HG03575 (cell line): ENCODE measurements around the gene MYH7B.

Experiments
- ATAC-seq: cut with Tn5 transposase; IDR thresholded peaks from one replicate; pipeline ENCODE4 v1.9.1; 2021; ENCODE audit not compliant: unreplicated experiment, insufficient number of reproducible peaks, low FRiP score; ENCODE audit errors: extremely low read depth

Gene MYH7B

GRCh38 chr20:34942301-34942700 lies 13.4 kb upstream of the MYH7B start:
- no peak for ATAC-seq

- no peak for ATAC-seq
Measured at GRCh38 chr20:34943808-34944567, 11.7 kb upstream of the MYH7B start.

- ATAC-seq: no peak
Measured at GRCh38 chr20:34945315-34946077, 10.2 kb upstream of the MYH7B start.

- ATAC-seq: no peak
Measured at GRCh38 chr20:34946661-34947060, 9.0 kb upstream of the MYH7B start.

GRCh38 chr20:34947336-34947735 lies 8.3 kb upstream of the MYH7B start:
- ATAC-seq: no peak

- ATAC-seq: no peak
Measured at GRCh38 chr20:34948030-34948429, 7.6 kb upstream of the MYH7B start.

- no peak for ATAC-seq
Measured at GRCh38 chr20:34949120-34949519, 6.5 kb upstream of the MYH7B start.

GRCh38 chr20:34951252-34951651 lies 4.4 kb upstream of the MYH7B start:
- no peak for ATAC-seq

- ATAC-seq: no peak
Measured at GRCh38 chr20:34951652-34952051, 4.0 kb upstream of the MYH7B start.

- no peak for ATAC-seq
Measured at GRCh38 chr20:34952671-34953070, 3.0 kb upstream of the MYH7B start.

- ATAC-seq: no peak
Measured at GRCh38 chr20:34953960-34954359, 1.7 kb upstream of the MYH7B start.

- no peak for ATAC-seq
Measured at GRCh38 chr20:34954904-34955230, 801 bp upstream of the MYH7B start.

- no peak for ATAC-seq
Measured at GRCh38 chr20:34956041-34956458, 382 bp downstream of the MYH7B start.

GRCh38 chr20:34956751-34957472 lies 1.2 kb downstream of the MYH7B start:
- ATAC-seq: no peak

- no peak for ATAC-seq
Measured at GRCh38 chr20:34964486-34964885, 8.8 kb downstream of the MYH7B start.

GRCh38 chr20:34965051-34965450 lies 9.4 kb downstream of the MYH7B start:
- ATAC-seq: no peak

- ATAC-seq: no peak
Measured at GRCh38 chr20:34967421-34967820, 11.8 kb downstream of the MYH7B start.

GRCh38 chr20:34968042-34968775 lies 12.5 kb downstream of the MYH7B start:
- ATAC-seq: no peak

- ATAC-seq: no peak
Measured at GRCh38 chr20:34970193-34970840, 14.6 kb downstream of the MYH7B start.
